ENCODE measurements around the gene LEUTX. TPM values are rescaled to one million over a fixed set of nuclear protein-coding genes. Genes with fewer than 3 reads are reported as not detected.

LEUTX gene
- polyA plus RNA-seq, 1 of the 3 experiments (the other 2 are of a cell fraction) = not detected

DNA sequence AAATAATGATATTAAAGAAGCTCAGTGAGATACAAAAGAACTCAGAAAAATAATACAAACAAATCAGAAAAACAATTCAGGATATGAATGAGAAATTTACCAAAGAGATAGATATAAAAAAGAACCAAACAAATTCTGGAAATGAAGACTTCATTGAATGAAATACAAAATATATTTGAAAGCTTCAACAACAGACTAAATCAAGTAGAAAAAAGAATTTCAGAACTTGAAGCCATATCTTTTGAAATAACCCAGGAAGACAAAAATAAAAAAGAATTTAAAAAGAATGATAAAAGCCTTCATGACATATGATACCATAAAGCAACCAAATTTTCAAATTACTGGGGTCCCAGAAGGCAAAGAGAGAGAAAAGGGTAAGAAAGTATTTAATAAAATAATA lies 9.6 kb downstream of the LEUTX start:
- H3F3A ChIP-seq (replicated peaks; ENCODE audit: insufficient read depth) = no peaks in the 10 kb centered on the region
- DNase-seq = no peak
- no peak overlapping the region for H3K27ac ChIP-seq (ENCODE audit: low read depth in 2 of 2, low read length in 1 of 2)
- TF ChIP-seq NRF1 (IDR thresholded peaks at IDR 0.05; ENCODE audit: low read depth, low read length) = no peak
- TF ChIP-seq GABPA (IDR thresholded peaks at IDR 0.05; ENCODE audit: low read depth) = no peak
- TF ChIP-seq IRF3 (IDR thresholded peaks at IDR 0.05; ENCODE audit: low read depth, low read length) = no peak
- H3K36me3 ChIP-seq (replicated peaks in 1 of 2; ENCODE audit: control insufficient read depth in 1 of 2, insufficient read depth in 2 of 2, low read length in 1 of 2) = no peaks in the 10 kb centered on the region
- H3K4me2 ChIP-seq = no peak overlapping the region
- no peak overlapping the region for H2AFZ ChIP-seq (ENCODE audit: low read depth)
- H3K4me1 ChIP-seq (ENCODE audit: control insufficient read depth in 1 of 2, insufficient read depth in 2 of 2, low read depth in 1 of 2, low read length in 1 of 2) = no peaks in the 10 kb centered on the region
- no peaks in the 10 kb centered on the region for H3K9me3 ChIP-seq
- ChIA-PET POLR2A (no interaction called here), CTCF (interaction anchor here (0.9 to 2.5 kb wide), 4 partner anchors 13 to 56 kb away, joined by 3 to 13 read pairs (median 4); no protein-coding TSS in a partner anchor)
- no peaks in the 10 kb centered on the region for H3K79me2 ChIP-seq (ENCODE audit: insufficient read depth)
- H3K9me2 ChIP-seq = no peaks in the 10 kb centered on the region
- H3K4me3 ChIP-seq (ENCODE audit: low read depth in 2 of 2, low read length in 1 of 2) = no peak overlapping the region
- H3K9ac ChIP-seq = no peak overlapping the region
- no peaks in the 10 kb centered on the region for H4K20me1 ChIP-seq (ENCODE audit: insufficient read depth)
- no peaks in the 10 kb centered on the region; the same call in 1 of the 2 replicates for H3K27me3 ChIP-seq (ENCODE audit: insufficient read depth)

DNA sequence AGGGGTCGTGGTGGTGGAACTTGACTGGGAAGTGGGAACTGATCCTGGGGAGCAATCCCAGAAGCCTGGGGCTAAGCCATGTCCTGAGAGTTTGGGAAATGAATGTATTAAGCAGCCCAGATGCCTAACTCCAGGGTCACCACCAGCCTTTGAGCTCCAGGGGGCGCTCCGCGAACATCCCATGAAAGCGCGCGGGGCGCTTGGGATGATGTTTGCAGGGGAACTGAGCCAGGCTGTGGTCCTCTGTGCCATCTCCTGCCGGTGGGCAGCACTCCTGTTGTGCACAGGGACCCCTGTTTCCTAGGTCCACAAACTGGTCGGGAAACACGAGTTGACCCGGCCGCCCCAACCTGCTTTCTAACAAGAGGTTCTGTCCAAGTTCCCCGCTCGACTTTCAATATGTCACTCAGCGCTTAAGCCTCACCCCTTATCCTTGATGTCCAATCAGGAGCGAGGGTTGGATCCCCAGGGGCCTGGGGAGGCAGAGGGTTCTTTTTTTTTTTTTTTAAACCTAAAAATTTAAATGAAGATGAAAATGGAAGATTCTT lies 14.4 kb downstream of the LEUTX start:
- peak overlapping the region; percentile 75; the same call in 1 of the 2 replicates for H3K4me2 ChIP-seq
- H4K20me1 ChIP-seq (ENCODE audit: insufficient read depth) = no peaks in the 10 kb centered on the region
- H3K79me2 ChIP-seq (ENCODE audit: insufficient read depth) = no peaks in the 10 kb centered on the region
- no peak overlapping the region for H3K27ac ChIP-seq (ENCODE audit: low read depth in 2 of 2, low read length in 1 of 2)
- H3K4me1 ChIP-seq (ENCODE audit: control insufficient read depth in 1 of 2, insufficient read depth in 2 of 2, low read depth in 1 of 2, low read length in 1 of 2) = no peaks in the 10 kb centered on the region
- H3K4me3 ChIP-seq (ENCODE audit: low read depth in 2 of 2, low read length in 1 of 2) = peak overlapping the region; percentile 54 to 65
- no peak for TF ChIP-seq ELF1 (IDR thresholded peaks at IDR 0.05)
- TF ChIP-seq PBX3 (IDR thresholded peaks at IDR 0.05) = peak; percentile 86
- peak; percentile 85 for TF ChIP-seq SMC3 (IDR thresholded peaks at IDR 0.05; ENCODE audit: low read depth, low read length)
- 0 out of 2 replicates have a peak, but pooled peaks have one; percentile 18 for TF ChIP-seq MAX (IDR thresholded peaks at IDR 0.05; ENCODE audit: low read depth)
- TF ChIP-seq SIN3A (IDR thresholded peaks at IDR 0.05; ENCODE audit: borderline replicate concordance, low read depth, low read length) = no peak
- peak; percentile 87 for TF ChIP-seq RAD21 (IDR thresholded peaks at IDR 0.05; ENCODE audit: low read length)
- TF ChIP-seq, protein P1, sequence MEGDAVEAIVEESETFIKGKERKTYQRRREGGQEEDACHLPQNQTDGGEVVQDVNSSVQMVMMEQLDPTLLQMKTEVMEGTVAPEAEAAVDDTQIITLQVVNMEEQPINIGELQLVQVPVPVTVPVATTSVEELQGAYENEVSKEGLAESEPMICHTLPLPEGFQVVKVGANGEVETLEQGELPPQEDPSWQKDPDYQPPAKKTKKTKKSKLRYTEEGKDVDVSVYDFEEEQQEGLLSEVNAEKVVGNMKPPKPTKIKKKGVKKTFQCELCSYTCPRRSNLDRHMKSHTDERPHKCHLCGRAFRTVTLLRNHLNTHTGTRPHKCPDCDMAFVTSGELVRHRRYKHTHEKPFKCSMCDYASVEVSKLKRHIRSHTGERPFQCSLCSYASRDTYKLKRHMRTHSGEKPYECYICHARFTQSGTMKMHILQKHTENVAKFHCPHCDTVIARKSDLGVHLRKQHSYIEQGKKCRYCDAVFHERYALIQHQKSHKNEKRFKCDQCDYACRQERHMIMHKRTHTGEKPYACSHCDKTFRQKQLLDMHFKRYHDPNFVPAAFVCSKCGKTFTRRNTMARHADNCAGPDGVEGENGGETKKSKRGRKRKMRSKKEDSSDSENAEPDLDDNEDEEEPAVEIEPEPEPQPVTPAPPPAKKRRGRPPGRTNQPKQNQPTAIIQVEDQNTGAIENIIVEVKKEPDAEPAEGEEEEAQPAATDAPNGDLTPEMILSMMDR (IDR thresholded peaks at IDR 0.05) = peak; percentile 94
- no peak for TF ChIP-seq IRF3 (IDR thresholded peaks at IDR 0.05; ENCODE audit: low read depth, low read length)
- peak; percentile 44; the same call in 1 of the 2 replicates for TF ChIP-seq MXI1 (IDR thresholded peaks at IDR 0.05; ENCODE audit: low read depth, low read length)
- peaks cover 25% of the 10 kb centered on the region; the same call in 1 of the 2 replicates for H3K27me3 ChIP-seq (ENCODE audit: insufficient read depth)
- H2AFZ ChIP-seq (ENCODE audit: low read depth) = peak overlapping the region; percentile 90
- ChIA-PET POLR2A (interaction anchor here (0.6 kb wide), 1 partner anchor 41 kb away, joined by 3 read pairs; the partner anchor contains the start of gene DYRK1B), CTCF (interaction anchor here (0.7 to 6.5 kb wide), 25 partner anchors 9 to 317 kb away, joined by 3 to 143 read pairs (median 6); partner anchors contain the start of genes DYRK1B, FBL, PSMC4 and ZNF546)
- H3F3A ChIP-seq (replicated peaks; ENCODE audit: insufficient read depth) = no peaks in the 10 kb centered on the region
- H3K9ac ChIP-seq = no peak overlapping the region
- no peaks in the 10 kb centered on the region for H3K36me3 ChIP-seq (replicated peaks in 1 of 2; ENCODE audit: control insufficient read depth in 1 of 2, insufficient read depth in 2 of 2, low read length in 1 of 2)
- under 1% methylated on average over 16 of the region's 17 CpGs for WGBS (ENCODE audit: low lambda C conversion rate)
- DNase-seq = peak; percentile 80
- no peaks in the 10 kb centered on the region for H3K9me3 ChIP-seq
- no peaks in the 10 kb centered on the region for H3K9me2 ChIP-seq
